Activated naive CD4-positive, alpha-beta T cell treated with anti-CD3 and anti-CD28 coated beads for 36 hours (primary cell): ENCODE data around the gene FTO. TPM values are rescaled to one million over a fixed set of nuclear protein-coding genes. Genes with fewer than 3 reads are reported as not detected.
A peak's percentile ranks its signal among the peaks of the same experiment; 100 is the strongest.
"Not testable (repeated sequence)": the region's sequence is repeated elsewhere in the genome, so short reads cannot be mapped to it uniquely, and the experiment has no call there.

Source experiments
- CTCF ChIA-PET: fragments of 350-600 bp; sonication (Branson Sonifier 250); formaldehyde crosslinking; loops from one replicate; lab custom pipeline; 2021; ENCODE audit warnings: antibody characterized with exemption; lab: Charles Lee
- DNase-seq: peaks from one replicate; pipeline ENCODE4 v3.0.0-alpha.2; 2020
- H3K27ac Mint-ChIP-seq: one replicate; pipeline ENCODE4 v1.8.0; 2021; ENCODE audit warnings: mild to moderate bottlenecking, mixed read lengths
- H3K27me3 Mint-ChIP-seq: one replicate; pipeline ENCODE4 v1.8.0; 2021; ENCODE audit warnings: low read depth, mixed read lengths
- H3K36me3 Mint-ChIP-seq: one replicate; pipeline ENCODE4 v1.8.0; 2021; ENCODE audit warnings: low read depth, mixed read lengths
- H3K4me1 Mint-ChIP-seq: one replicate; pipeline ENCODE4 v1.8.0; 2021; ENCODE audit warnings: low read depth, mixed read lengths
- H3K4me3 Mint-ChIP-seq: one replicate; pipeline ENCODE4 v1.8.0; 2021; ENCODE audit warnings: mild to moderate bottlenecking, moderate library complexity, mixed read lengths
- H3K9me3 Mint-ChIP-seq: one replicate; pipeline ENCODE4 v1.8.0; 2021; ENCODE audit warnings: mixed read lengths
- intact Hi-C: fragments of 100-400 bp; cut with micrococcal nuclease; formaldehyde crosslinking; loops from one replicate; pipeline ENCODE4 v1.15.1; 2023
- total RNA-seq, 2 experiments: library from RNA; stranded (reverse); gene quantifications; one replicate each; pipeline ENCODE4 v1.2.3, GENCODE V29; 2021

The FTO gene
- total RNA-seq, 2 experiments from 2014 or later: 60.2 to 63.9 TPM

DNA sequence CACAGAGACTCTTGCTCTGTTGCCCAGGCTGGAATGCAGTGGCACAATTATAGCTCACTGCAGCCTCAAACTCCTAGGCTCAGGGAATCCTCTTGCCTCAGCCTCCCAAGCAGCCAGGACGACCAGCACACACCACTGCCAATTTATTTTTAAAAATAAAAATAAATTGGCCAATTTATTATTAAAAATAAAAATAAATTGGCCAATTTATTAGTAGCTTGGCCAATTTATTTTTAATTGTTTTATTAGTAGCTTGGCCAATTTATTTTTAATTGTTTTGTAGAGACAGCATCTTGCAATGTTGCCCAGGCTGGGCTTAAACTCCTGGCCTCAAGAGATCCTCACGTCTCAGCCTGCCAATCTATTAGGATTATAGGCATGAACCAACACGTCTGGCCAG is 184.3 kb downstream of the FTO start:
- Mint-ChIP-seq H3K27ac (no peak overlapping the region), H3K4me3 (no peak overlapping the region), H3K4me1 (peaks cover 7% of the 10 kb centered on the region), H3K27me3 (no peaks in the 10 kb centered on the region), H3K36me3 (peaks cover 28% of the 10 kb centered on the region), H3K9me3 (peaks cover 2% of the 10 kb centered on the region)
- no peak for DNase-seq
- intact Hi-C loops: no loop called here
- CTCF ChIA-PET: interaction anchor here (0.8 to 1.0 kb wide), 2 partner anchors 11 to 98 kb away, joined by 3 to 4 read pairs; no protein-coding TSS in a partner anchor

DNA sequence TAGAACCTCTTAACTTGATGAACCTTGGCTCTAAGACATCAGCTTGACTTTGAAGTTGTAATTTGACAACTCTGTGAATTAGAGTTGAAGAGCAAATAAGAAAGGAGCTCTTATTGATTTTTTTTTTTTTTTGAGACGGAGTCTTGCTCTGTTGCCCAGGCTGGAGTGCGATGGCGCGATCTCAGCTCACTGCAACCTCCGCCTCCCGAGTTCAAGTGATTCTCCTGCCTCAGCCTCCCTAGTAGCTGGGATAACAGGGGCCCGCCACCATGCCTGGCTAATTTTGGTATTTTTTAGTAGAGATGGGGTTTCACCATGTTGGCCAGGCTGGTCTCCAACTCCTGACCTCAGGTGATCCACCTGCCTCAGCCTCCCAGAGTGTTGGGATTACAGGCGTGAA is 186.9 kb downstream of the FTO start:
- not testable (repeated sequence) for H3K27ac Mint-ChIP-seq, H3K4me3 Mint-ChIP-seq, H3K36me3 Mint-ChIP-seq, DNase-seq, H3K27me3 Mint-ChIP-seq, H3K9me3 Mint-ChIP-seq, H3K4me1 Mint-ChIP-seq
- CTCF ChIA-PET: interaction anchor here (0.7 to 1.7 kb wide), 4 partner anchors 17 to 341 kb away, joined by 3 to 4 read pairs (median 3); no protein-coding TSS in a partner anchor
- intact Hi-C loops: loop anchor here (10.0 kb wide), 1 partner anchor 254 kb away; no protein-coding TSS in a partner anchor

DNA sequence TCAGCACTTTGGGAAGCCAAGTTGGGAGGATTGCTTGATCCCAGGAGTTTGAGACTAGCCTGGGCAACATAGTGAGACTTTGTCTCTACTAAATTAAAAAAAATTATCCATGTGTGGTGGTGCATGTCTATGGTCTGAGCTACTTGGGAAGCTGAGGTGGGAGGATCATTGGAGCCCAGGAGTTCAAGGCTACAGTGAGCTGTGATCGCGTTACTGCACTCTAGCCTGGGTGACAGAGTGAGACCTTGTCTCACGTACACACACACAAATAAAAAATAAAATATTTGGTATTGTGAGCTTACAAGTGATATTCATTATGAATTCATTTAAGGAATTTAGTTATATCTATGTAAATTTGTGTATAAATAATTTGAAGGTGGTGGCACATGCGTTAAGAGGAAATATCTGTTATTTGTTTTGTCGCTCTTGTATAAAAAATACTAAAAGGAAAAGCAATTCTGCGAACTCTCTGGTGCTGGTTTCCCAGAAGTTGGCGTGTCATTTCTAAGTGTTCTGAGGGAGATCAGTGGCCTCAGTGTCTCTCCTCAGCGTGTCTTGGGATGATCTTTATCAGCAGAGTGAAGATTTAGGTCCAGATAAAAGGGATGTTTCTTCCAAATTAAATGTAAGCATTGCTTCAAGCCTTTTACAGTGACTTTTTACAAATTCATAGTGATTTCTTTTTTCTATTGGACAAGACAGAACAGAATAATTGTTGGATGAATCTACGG is 187.6 kb downstream of the FTO start:
- H3K27ac Mint-ChIP-seq: no peak overlapping the region
- H3K4me3 Mint-ChIP-seq: no peak overlapping the region
- intact Hi-C loops: loop anchor here (2.0 to 10.0 kb wide), 4 partner anchors 119 to 1037 kb away; no protein-coding TSS in a partner anchor
- no peaks in the 10 kb centered on the region for H3K9me3 Mint-ChIP-seq
- H3K36me3 Mint-ChIP-seq: peaks cover 4% of the 10 kb centered on the region
- H3K27me3 Mint-ChIP-seq: no peaks in the 10 kb centered on the region
- DNase-seq: no peak
- CTCF ChIA-PET: interaction anchor here (0.7 to 1.7 kb wide), 7 partner anchors 17 to 342 kb away, joined by 3 to 5 read pairs (median 3); no protein-coding TSS in a partner anchor
- peaks cover 9% of the 10 kb centered on the region for H3K4me1 Mint-ChIP-seq

DNA sequence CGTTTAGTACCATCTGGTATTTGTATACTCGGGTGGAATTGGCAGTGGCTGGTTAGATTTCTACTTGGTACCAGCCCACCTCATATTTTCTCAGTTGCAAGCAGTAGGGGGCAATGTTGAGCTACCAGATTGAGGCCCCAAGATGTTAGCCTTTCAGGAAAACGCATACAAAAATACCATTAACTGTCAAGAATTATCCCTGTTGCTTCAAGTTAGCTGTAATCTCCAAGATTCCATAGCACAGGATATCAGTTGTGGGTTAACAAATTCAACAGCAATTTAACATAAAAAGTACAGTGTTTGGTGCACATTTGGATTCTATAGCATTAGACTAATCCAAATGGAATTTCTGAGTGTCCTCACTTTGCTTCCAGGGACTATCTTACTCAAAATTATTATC is 188.2 kb downstream of the FTO start:
- peak; percentile 75 for DNase-seq
- Mint-ChIP-seq H3K4me3 (no peak overlapping the region), H3K36me3 (peaks cover 3% of the 10 kb centered on the region), H3K27ac (no peak overlapping the region), H3K9me3 (no peaks in the 10 kb centered on the region), H3K27me3 (no peaks in the 10 kb centered on the region), H3K4me1 (peaks cover 9% of the 10 kb centered on the region)
- CTCF ChIA-PET: interaction anchor here (0.9 to 1.7 kb wide), 6 partner anchors 15 to 342 kb away, joined by 3 to 5 read pairs (median 4); no protein-coding TSS in a partner anchor
- intact Hi-C loops: loop anchor here (2.0 to 10.0 kb wide), 4 partner anchors 119 to 1037 kb away; no protein-coding TSS in a partner anchor

DNA sequence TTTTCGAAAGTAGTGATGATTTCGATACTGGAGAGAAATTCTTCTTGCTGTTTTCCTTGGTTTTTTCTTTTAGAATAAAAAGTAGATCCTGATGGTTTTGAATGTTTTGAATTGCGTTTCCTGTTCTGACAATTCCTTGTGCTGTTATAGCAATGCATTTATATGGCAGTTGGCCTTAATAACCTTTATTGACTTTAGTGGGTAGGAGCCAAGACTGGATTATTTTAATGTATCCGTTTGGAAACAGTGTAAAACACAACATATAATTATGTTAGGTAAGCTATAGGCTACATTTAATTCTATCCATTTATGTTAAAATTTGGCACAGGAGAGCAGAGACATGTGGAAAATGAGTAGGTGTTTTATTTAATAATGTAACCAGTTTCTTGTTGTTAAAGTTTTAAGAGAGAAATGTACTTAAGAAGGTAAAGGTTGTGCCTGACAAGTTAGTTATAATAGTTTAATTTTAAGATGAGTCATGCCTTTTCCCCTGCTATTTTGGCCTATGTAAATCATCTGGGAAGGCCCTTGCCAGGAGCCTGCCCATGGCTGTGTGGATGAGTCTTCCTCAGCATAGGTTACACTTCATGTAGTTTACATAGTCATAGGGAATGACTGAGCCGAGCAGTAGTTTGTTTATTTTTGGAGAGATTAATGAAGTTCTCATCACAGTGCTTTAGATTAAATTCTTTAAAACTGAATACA is 189.9 kb downstream of the FTO start:
- H3K9me3 Mint-ChIP-seq: no peaks in the 10 kb centered on the region
- H3K27ac Mint-ChIP-seq: no peak overlapping the region
- peaks cover 9% of the 10 kb centered on the region for H3K4me1 Mint-ChIP-seq
- DNase-seq: no peak
- CTCF ChIA-PET: no interaction called here
- intact Hi-C loops: loop anchor here (2.0 to 10.0 kb wide), 4 partner anchors 121 to 1035 kb away; no protein-coding TSS in a partner anchor
- no peaks in the 10 kb centered on the region for H3K27me3 Mint-ChIP-seq
- H3K36me3 Mint-ChIP-seq: peaks cover 3% of the 10 kb centered on the region
- H3K4me3 Mint-ChIP-seq: no peak overlapping the region

DNA sequence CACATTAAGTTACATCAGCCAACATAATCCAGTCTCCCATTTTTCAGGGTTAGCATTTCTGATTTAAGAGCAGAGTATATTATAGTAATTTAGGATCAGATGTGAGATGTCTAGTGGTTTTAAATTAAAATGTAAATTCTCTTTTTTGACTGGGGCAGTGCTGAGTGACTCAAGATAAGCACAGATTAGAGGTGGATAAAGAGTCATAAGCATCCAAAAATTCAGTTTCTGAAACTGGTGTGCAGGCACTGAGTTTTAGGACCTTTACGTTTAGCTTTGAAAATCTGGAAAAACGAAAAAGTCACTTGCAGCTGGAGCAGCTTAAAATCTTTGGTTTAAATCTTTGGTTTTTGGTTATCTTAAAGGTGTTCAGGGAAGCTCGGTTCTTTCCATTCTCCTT is 190.7 kb downstream of the FTO start:
- DNase-seq: no peak
- H3K4me3 Mint-ChIP-seq: no peak overlapping the region
- H3K4me1 Mint-ChIP-seq: peaks cover 12% of the 10 kb centered on the region
- H3K27ac Mint-ChIP-seq: no peak overlapping the region
- CTCF ChIA-PET: interaction anchor here (1.1 kb wide), 1 partner anchor 345 kb away, joined by 4 read pairs; no protein-coding TSS in a partner anchor
- no peaks in the 10 kb centered on the region for H3K36me3 Mint-ChIP-seq
- no peaks in the 10 kb centered on the region for H3K27me3 Mint-ChIP-seq
- intact Hi-C loops: loop anchor here (10.0 kb wide), 1 partner anchor 250 kb away; no protein-coding TSS in a partner anchor
- no peaks in the 10 kb centered on the region for H3K9me3 Mint-ChIP-seq

DNA sequence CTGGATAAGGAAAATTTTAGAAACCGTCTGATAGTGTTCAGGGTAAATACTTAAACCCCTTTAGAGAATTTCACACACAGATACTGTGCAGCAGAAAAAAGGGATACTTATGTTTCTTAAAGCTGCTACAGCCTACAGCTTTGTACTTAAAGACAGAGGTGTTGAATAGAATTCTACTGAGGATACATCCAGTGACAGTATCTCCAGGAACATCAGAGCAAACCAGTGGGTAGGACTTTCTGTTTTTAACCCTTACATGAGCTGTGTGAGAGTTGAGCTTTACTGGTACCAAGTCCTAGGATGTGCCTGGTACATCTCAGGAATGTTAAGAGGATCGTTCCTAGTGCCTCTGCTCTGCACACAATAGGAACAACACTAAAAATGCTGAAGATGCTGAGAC is 191.5 kb downstream of the FTO start:
- H3K9me3 Mint-ChIP-seq: no peaks in the 10 kb centered on the region
- H3K36me3 Mint-ChIP-seq: no peaks in the 10 kb centered on the region
- no peak overlapping the region for H3K27ac Mint-ChIP-seq
- intact Hi-C loops: loop anchor here (10.0 kb wide), 1 partner anchor 249 kb away; no protein-coding TSS in a partner anchor
- CTCF ChIA-PET: interaction anchor here (0.6 to 1.1 kb wide), 2 partner anchors 142 to 346 kb away, joined by 3 to 4 read pairs; no protein-coding TSS in a partner anchor
- H3K27me3 Mint-ChIP-seq: no peaks in the 10 kb centered on the region
- no peak overlapping the region for H3K4me3 Mint-ChIP-seq
- no peak for DNase-seq
- peaks cover 13% of the 10 kb centered on the region for H3K4me1 Mint-ChIP-seq

DNA sequence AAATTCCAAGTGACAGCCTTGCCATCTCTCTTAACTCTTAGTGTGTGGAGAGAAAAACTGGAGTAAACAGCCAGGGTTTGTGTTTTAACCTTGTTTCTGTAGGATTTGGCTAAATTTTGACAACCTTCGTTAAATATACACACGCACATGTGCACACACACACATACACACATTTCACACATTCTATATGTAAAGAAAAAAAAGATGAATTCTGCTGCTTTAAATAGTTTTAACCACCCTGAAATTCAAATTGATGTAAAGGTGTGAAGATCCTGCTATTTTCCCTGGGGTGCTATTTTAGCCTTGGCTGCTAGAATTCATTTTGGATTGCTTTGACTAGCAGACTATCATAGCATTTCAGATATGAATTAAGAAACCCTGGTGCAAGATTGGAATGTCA is 191.9 kb downstream of the FTO start:
- CTCF ChIA-PET: interaction anchor here (1.1 kb wide), 1 partner anchor 346 kb away, joined by 4 read pairs; no protein-coding TSS in a partner anchor
- Mint-ChIP-seq H3K4me1 (peaks cover 13% of the 10 kb centered on the region), H3K9me3 (no peaks in the 10 kb centered on the region), H3K27ac (no peak overlapping the region), H3K27me3 (no peaks in the 10 kb centered on the region), H3K36me3 (peaks cover 2% of the 10 kb centered on the region), H3K4me3 (no peak overlapping the region)
- intact Hi-C loops: loop anchor here (10.0 kb wide), 1 partner anchor 249 kb away; no protein-coding TSS in a partner anchor
- no peak for DNase-seq

DNA sequence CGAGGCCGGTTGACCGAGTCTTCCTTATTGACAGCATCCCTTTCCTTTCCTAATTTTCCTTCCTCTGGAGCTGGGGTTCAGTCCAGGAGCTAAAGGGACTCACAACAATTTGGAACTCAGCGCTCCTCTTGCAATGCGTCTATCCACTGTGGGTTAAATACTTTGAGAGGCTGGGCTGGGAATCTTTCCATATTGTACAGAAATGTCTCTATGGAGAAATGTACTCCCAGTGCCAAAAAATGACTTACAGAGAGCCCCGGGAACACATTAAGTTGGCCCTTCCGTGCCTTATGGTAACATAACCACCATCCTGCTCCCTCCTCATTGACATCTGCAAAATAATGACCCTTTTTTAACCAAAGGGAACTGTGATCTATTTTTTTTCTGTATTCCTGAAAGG is 192.8 kb downstream of the FTO start:
- DNase-seq: no peak
- Mint-ChIP-seq H3K4me1 (peaks cover 13% of the 10 kb centered on the region), H3K27ac (no peak overlapping the region), H3K9me3 (no peaks in the 10 kb centered on the region), H3K4me3 (no peak overlapping the region), H3K27me3 (no peaks in the 10 kb centered on the region), H3K36me3 (peaks cover 5% of the 10 kb centered on the region)
- intact Hi-C loops: loop anchor here (10.0 kb wide), 1 partner anchor 248 kb away; no protein-coding TSS in a partner anchor
- CTCF ChIA-PET: interaction anchor here (1.1 kb wide), 1 partner anchor 10 kb away, joined by 3 read pairs; no protein-coding TSS in a partner anchor

DNA sequence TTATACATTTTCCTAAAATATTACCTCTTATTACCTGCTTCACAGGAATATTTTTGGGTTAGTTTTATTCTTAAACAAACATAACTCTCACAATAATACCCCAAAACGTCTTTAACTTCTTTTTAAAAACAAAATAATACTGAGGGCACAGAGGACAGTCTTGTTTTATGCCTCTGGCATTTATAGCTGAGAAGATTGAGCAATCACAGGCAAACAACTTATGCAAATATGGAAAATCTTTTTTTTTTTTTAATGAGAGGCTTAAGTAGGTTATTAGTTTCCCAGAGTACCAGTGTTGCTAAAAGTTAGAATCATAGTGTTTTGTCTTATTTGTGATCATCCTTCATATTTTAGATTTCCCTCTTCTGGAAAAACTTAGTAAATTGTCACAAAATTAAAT is 195.0 kb downstream of the FTO start:
- no peak for DNase-seq
- Mint-ChIP-seq H3K4me1 (peaks cover 4% of the 10 kb centered on the region), H3K9me3 (no peaks in the 10 kb centered on the region), H3K4me3 (no peak overlapping the region), H3K36me3 (peaks cover 5% of the 10 kb centered on the region), H3K27me3 (no peaks in the 10 kb centered on the region), H3K27ac (no peak overlapping the region)
- CTCF ChIA-PET: interaction anchor here (1.3 kb wide), 1 partner anchor 11 kb away, joined by 4 read pairs; no protein-coding TSS in a partner anchor
- intact Hi-C loops: loop anchor here (10.0 kb wide), 1 partner anchor 246 kb away; no protein-coding TSS in a partner anchor

DNA sequence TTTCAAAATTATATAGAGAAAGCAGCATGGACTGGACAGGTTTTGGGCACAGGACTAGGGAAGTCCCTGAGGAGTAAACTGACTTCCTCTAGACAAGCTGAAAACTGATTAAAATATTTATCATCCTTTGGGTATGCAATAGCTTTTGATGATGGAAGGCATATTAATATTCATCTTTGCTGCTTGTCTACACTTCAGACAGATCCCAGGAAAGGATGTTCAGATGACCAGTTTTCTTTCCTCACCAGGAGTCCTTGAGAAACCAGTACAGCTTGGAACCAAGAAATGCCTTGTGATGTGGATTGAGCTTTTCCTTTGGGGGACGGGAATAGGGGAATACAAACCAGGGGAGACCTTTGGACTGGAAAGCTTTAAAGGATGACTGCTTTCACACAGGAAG is 195.5 kb downstream of the FTO start:
- no peak overlapping the region for H3K27ac Mint-ChIP-seq
- CTCF ChIA-PET: interaction anchor here (1.3 kb wide), 1 partner anchor 11 kb away, joined by 4 read pairs; no protein-coding TSS in a partner anchor
- DNase-seq: no peak
- no peak overlapping the region for H3K4me3 Mint-ChIP-seq
- H3K36me3 Mint-ChIP-seq: peaks cover 5% of the 10 kb centered on the region
- H3K4me1 Mint-ChIP-seq: peaks cover 4% of the 10 kb centered on the region
- intact Hi-C loops: loop anchor here (10.0 kb wide), 1 partner anchor 245 kb away; no protein-coding TSS in a partner anchor
- H3K27me3 Mint-ChIP-seq: no peaks in the 10 kb centered on the region
- H3K9me3 Mint-ChIP-seq: no peaks in the 10 kb centered on the region

DNA sequence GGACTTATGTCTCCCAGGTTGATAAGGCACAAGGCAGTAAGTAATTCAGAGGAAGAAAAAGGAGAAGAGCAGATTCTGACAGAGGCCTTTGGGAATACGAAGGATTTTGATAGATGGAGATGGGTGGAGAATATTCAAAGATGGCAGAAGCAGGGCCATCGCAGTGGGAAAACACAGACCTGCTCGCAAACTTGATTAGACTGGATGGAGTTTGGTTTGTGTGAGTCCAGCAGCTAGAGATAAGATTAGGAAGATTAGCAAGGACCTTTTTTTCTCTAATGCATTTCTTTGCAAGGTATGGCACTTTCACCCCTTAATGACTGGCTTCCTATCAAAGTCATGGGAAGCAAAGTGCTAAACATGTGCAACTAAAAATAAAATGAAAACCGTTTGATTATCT is 196.7 kb downstream of the FTO start:
- Mint-ChIP-seq H3K36me3 (peaks cover 5% of the 10 kb centered on the region), H3K27ac (no peak overlapping the region), H3K27me3 (no peaks in the 10 kb centered on the region), H3K4me1 (peaks cover 14% of the 10 kb centered on the region), H3K9me3 (no peaks in the 10 kb centered on the region), H3K4me3 (no peak overlapping the region)
- DNase-seq: no peak
- intact Hi-C loops: no loop called here
- CTCF ChIA-PET: no interaction called here
